ENCODE results near the gene ZSWIM8.
A peak's percentile ranks its signal among the peaks of the same experiment; 100 is the strongest.

ZSWIM8 gene

DNA sequence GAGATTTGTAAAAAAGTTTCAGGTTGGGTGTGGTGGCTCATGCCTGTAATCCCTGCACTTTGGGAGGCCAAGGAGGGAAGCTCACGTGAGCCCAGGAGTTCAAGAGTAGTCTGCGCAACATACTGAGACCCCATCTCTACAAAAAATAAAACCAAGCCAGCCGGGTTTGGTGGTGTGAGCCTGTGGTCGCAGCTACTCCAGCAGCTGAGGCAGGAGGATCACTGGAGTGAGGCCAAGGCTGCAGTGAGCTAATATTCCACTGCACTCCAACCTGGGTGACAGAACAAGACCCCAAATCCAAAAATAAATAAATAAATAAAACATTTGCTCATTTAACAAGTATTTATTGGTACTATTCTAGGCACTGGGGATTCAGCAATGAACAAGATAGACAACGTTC lies 5.1 kb upstream of the ZSWIM8 start:
- Histone ChIP-seq H3K4me1 (ENCODE audit: control insufficient read depth, insufficient read depth, low read length) (peaks cover 12% of the 10 kb centered on the region; the same call in 1 of the 2 replicates), H3K4me3 (ENCODE audit: low read depth, low read length) (no peak overlapping the region)
- POLR2A ChIA-PET: interaction anchor here (0.8 to 5.1 kb wide), 4 partner anchors 8 to 93 kb away, joined by 3 to 60 read pairs (median 8); partner anchors contain the start of gene SEC24C

GRCh38 chr10:73780966-73781365 lies 4.4 kb upstream of the ZSWIM8 start:
- H3K27ac ChIP-seq (ENCODE audit: extremely low read depth, low read depth, low read length): peak overlapping the region; percentile 89
- ChIA-PET POLR2A (interaction anchor here (0.8 to 5.1 kb wide), 8 partner anchors 9 to 528 kb away, joined by 3 to 60 read pairs (median 6); partner anchors contain the start of genes MRPS16 and SEC24C), CTCF (interaction anchor here (0.6 to 1.4 kb wide), 3 partner anchors 50 to 99 kb away, joined by 3 to 4 read pairs (median 4); no protein-coding TSS in a partner anchor)
- TF ChIP-seq KLF1 (tag by site-specific recombination; IDR thresholded peaks at IDR 0.05) (peak; percentile 56; the same call in 1 of the 2 replicates), ZNF174 (tag by site-specific recombination; IDR thresholded peaks at IDR 0.05) (no peak), ZBTB21 (tag by site-specific recombination; IDR thresholded peaks at IDR 0.05) (no peak), ZSCAN30 (tag by site-specific recombination; IDR thresholded peaks at IDR 0.05) (no peak), ZNF600 (tag by site-specific recombination; IDR thresholded peaks at IDR 0.05) (no peak), ZIC2 (tag by site-specific recombination; IDR thresholded peaks at IDR 0.05) (no peak), REST (tag by site-specific recombination; IDR thresholded peaks at IDR 0.05) (no peak), ZNF501 (tag by site-specific recombination; IDR thresholded peaks at IDR 0.05) (0 out of 2 replicates have a peak, but pooled peaks have one; percentile 17), HOXA7 (CRISPR knock-in tag; IDR thresholded peaks at IDR 0.05; ENCODE audit: borderline replicate concordance) (no peak), ZNF202 (tag by site-specific recombination; IDR thresholded peaks at IDR 0.05; ENCODE audit: borderline replicate concordance) (no peak), ZNF121 (tag by site-specific recombination; IDR thresholded peaks at IDR 0.05) (0 out of 2 replicates have a peak, but pooled peaks have one; percentile 12), ZNF645 (tag by site-specific recombination; IDR thresholded peaks at IDR 0.05) (no peak)
- TF ChIP-seq, protein P1, sequence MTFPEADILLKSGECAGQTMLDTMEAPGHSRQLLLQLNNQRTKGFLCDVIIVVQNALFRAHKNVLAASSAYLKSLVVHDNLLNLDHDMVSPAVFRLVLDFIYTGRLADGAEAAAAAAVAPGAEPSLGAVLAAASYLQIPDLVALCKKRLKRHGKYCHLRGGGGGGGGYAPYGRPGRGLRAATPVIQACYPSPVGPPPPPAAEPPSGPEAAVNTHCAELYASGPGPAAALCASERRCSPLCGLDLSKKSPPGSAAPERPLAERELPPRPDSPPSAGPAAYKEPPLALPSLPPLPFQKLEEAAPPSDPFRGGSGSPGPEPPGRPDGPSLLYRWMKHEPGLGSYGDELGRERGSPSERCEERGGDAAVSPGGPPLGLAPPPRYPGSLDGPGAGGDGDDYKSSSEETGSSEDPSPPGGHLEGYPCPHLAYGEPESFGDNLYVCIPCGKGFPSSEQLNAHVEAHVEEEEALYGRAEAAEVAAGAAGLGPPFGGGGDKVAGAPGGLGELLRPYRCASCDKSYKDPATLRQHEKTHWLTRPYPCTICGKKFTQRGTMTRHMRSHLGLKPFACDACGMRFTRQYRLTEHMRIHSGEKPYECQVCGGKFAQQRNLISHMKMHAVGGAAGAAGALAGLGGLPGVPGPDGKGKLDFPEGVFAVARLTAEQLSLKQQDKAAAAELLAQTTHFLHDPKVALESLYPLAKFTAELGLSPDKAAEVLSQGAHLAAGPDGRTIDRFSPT (tag by site-specific recombination; IDR thresholded peaks at IDR 0.05): no peak
- peaks cover 12% of the 10 kb centered on the region; the same call in 1 of the 2 replicates for H3K4me1 ChIP-seq (ENCODE audit: control insufficient read depth, insufficient read depth, low read length)
- peak overlapping the region; percentile 94 for H3K4me3 ChIP-seq (ENCODE audit: low read depth, low read length)
- H3K9me3 ChIP-seq (ENCODE audit: control insufficient read depth, insufficient read depth, low read depth, low read length): no peaks in the 10 kb centered on the region
- peaks cover 37 to 39% of the 10 kb centered on the region in 2 experiments for H3K36me3 ChIP-seq (ENCODE audit: control insufficient read depth in 2 of 2, insufficient read depth in 1 of 2, low read length in 2 of 2)

More for the DNA sequence above, 5.1 kb upstream of the ZSWIM8 start:
- Histone ChIP-seq H3K9me3 (ENCODE audit: control insufficient read depth, insufficient read depth, low read depth, low read length) (no peaks in the 10 kb centered on the region), H3K36me3 (ENCODE audit: control insufficient read depth in 2 of 2, insufficient read depth in 1 of 2, low read length in 2 of 2) (peaks cover 37 to 46% of the 10 kb centered on the region in 2 experiments), H3K27ac (ENCODE audit: extremely low read depth, low read depth, low read length) (no peak overlapping the region)
- TF ChIP-seq ZNF394 (tag by site-specific recombination; IDR thresholded peaks at IDR 0.05; ENCODE audit: borderline replicate concordance) (peak; percentile 94), ZNF48 (tag by site-specific recombination; IDR thresholded peaks at IDR 0.05) (no peak)
- CTCF ChIA-PET: interaction anchor here (1.0 to 2.5 kb wide), 3 partner anchors 99 to 249 kb away, joined by 3 to 13 read pairs (median 4); no protein-coding TSS in a partner anchor

All from HEK293 (cell line).